NCI-H748 treated with DMSO at 0.1 percent for 48 hours (cell line): ENCODE results near the gene SEC16A.

Experiments
- DNase-seq: peaks from one replicate; lab custom pipeline; 2025; lab: John Stamatoyannopoulos, UW

SEC16A gene

DNA sequence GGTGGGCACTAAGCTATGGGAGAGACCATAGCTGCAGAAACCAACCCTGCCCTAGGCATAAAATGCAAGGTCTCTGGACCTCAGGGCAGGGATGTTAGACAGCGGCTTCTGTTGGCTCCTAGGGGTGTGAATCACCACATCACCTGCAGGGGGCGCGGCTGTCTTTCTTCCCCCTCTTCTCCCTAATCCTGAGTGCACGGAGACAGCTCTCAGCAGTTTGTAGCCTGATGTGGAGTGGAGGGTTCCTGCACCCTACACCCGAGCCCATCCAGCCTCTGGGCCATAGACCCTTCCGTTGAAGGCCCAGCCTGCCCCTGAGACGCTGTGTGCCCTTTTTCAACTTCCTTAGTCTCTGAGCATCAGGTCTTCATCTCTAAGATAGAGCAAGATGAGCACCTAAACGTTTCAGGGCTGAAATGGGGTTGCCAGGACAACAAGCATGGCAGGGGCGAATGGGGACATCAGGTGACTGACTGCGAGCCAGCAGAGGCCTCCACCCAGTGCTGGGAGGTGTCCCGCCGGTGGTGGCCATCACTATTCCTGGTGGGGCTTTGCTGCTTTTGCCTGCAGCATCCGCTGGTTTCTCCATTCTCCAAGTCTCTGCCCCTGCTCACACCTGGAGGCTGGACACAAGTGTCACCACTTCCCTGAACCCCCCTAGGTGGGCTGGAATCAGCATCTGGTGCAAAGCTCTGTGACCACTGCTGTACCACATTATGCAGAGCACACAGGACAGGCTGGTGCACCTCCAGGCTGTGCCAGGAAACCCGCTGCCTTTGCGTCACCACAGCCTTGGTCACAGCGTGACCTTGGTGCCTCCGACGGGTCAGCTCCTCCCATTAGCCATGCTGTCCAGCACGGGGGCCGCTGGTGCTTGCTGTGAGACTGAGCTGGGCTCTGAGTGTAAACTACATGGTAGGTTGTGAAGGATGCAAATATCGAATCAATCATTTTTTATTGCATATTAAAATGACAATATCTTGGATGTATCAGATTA, 2.5 kb upstream of the SEC16A start:
- DNase-seq = peak; percentile 79

DNA sequence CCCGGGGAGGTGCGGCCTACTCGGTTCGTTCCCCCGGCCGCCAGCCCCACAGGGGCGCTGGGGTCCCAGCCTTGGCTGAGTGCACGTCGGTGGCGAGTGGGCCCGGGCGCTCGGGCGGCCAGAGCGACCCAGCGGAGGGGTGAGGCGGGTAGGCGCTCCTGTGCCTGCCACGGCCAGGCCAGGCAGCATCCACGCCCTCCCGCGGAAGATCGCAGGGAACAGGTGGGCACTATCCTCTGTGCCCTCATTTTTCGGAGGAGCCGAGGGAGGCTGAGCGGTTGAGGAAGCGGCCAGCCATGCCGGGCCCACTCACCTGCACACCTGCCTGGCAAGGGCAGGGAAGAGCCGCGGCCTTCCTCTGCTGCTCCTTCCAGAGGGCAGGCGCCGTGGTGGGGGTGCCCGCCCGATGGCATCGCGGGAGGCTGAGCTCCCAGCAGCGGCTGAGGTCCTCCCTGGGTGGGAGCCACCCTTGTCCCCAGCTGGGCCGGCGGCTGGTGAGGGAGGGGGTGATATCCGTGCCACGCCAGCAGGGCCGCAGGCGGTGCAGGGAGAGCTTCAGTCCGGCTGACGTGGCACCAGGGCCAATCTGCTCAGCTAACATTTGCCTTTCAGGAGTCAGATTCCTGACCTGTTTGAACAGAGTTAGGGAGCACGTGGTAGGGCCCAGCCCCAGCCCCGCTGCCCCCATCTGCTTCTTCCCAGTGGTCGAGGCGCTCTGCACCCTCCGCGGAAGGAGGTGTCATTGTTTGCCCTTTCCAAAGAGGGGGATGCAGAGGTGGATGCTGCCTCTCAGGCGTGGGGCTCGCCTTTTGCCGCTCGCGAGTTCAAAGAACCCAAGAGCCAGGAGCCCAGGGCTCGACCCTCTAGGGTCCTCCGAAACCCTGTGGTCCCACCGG, 1.6 kb upstream of the SEC16A start:
- no peak for DNase-seq

DNA sequence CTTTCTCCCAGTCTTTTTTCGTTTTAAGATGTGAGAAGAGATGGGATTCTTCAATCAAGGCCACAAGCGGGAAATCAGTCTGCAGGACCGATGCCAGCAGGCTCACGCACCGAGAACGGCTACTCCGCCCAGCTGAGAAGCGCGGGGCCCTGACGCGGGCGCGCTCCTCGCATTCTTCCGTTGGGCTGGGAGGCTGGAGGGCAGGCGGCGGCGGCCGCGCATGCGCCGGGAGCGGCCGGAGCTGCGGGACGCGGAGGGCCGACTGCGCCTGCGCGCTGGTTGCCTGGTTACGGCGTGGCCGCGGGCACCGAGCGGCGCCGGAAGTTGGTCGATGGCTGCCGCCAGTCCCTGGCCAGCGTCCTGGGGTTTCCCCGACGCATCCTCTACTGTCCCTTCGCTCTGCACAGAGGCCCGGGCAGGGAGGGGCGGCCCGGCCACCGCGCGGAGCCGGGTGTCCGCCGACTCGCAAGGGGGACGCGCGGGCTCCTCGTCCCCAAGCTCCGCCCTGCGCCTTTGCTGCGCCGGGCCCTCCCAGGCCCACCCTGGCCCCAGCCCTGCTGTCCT, 831 bp upstream of the SEC16A start:
- DNase-seq = peak; percentile 84

DNA sequence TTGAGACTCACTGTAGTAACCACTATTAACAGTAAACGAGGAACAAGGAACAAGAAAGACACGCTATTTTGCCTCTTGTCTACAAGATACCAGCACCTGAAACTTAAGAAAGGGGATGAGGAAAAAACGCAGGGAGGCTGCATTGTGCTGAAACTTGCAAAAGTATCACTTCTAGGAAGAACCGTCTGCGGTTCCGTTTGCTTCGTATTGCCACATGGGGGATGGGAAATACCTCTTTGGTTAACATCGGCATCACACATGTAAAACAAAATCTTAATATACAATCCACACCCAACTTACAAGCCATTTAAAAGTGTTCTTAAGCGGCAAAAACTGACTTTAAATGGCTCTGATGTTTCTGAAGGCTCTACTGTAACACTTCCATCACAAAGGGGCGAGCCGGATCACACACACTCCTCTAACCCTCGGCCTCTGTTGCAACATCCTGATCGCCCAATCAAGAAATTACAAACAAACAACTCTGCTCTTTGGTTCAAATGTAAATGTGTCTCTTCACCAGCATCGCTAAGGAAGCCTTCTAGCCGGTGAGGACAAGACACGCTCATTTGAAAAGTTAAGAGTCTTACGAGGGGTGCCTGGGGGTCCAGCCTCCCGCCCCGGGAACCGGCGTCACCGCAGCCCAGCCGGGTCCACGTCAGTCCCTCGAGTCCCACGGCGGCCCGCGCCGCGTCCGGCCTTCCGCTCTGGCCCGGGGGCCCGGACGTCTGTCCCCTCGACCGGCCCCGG, 621 bp downstream of the SEC16A start:
- DNase-seq = peak; percentile 10

DNA sequence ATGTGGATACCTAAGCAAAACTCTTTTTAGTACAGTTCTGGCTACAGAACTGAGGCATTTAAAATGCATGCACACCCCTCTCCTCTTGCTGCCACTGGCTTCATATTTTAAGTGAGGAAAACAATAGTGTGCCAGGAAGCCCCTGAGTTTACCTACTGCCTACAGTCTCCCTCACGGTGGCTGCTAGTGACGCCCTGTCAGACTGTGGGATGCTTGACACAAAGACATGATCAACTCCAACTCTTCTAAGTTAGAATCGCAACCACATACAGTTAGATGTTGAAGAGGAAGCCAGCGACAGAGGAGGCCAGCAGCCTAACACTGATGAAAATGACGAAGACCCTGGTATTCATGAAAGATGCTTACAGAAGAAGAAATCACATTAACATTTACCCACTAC, 1.3 kb downstream of the SEC16A start:
- no peak for DNase-seq

DNA sequence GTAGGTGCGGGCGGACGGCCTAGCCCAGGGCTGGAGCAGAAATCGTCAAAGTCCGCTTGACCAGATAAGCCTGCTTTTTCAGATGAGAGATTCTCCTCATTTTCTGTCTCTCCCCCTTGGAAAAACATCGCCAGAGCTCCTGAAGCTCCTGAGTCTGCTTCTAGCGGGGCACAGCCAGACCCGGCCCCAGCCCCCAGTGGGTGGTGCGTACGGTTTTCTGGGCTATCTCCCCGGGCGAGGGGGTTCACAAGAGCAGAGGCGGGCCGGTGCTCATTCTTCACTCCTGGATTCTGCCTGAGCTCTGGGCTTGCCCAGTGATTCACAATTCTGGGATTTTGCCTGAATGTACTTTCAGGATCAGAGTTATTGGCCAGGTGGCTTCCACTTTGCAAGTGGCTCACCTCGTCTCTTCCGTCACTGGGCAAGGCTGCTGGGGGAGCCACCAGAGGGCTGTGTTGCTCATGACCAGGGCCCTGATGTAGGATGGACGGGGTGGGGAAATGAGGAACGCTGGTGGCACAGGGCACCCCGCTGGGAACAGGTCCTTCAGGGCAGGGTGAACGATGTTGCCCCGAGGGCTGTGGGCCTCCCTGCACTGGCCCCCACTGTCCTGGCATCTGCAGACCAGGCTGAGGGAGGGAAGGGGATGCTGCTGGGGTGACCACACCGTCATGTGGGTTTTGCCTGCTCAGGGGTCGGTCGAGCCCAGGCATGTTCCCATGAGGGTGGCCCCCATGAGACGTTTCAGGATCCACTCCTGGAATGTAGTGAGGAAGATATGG, 6.3 kb downstream of the SEC16A start:
- no peak for DNase-seq

DNA sequence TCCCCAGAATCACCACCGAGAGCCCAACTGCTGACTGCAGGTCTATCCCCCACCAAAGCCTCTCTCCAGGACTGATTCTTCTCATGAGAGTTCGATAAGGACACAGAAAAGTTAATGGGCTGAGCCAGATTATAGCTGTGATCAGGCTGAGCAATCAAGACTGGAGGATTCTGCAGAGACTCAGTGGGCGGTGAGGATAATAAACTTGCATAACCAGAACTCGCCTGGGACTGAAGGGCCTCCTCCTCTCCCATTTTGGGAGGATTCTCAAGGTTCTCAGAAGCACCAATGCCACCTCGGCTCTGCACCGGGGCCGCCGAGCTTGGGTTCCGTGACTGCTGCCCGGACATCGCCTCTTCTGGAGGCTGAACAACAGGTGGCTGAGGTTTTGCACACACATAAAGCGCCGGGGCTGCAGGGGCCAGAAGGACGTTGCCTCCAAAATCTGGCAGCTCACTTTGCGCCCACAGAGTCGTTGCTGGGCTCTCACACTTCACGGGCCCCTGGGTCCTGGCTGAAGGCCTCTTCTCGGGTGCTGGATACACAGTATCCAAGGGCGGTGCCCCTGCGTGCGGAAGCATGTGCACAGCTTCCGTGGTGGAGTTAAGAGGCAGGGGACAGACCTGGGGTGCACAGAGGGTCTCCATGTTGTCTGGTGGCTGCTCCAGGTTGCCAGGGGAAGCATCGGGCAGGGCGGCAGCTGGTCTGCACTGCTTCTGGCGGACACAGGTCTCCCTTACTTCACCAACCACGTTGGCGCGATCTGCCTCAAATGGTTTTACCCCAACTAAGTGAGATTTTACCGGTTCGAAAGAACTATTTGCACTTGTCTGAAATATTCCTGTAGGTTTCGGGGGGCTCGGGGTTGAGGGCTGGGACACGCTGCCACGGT, 7.6 kb downstream of the SEC16A start:
- no peak for DNase-seq

DNA sequence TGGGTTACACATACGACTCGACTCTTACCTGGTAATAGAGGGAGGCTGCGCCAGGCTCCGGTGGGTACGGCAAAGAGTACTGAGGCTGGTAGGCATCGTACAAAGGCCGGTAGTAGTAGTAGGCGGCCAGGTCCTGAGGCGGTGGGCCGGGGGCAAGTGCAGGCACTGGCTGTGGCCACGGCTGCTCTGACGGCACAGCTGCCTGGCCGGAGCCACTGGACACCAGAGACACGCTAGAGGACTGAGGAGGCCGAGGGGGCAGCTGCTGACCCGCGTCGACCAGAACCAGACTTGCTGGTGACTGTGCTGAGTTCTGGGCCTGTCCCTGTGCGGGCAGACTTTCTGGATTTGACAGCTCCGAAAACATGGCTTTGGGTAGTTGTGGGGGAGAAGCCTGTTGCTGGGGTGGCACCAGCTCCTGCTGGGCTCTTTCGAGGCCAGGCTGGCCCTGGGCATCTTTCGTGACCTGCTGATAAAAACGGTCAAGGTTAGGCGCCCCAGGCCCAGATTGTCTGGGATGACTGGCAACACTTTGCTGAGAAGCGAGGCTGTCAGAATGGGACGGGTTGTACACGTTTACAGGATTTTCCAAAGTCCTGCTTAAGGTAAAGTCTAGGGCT, 8.7 kb downstream of the SEC16A start:
- no peak for DNase-seq

DNA sequence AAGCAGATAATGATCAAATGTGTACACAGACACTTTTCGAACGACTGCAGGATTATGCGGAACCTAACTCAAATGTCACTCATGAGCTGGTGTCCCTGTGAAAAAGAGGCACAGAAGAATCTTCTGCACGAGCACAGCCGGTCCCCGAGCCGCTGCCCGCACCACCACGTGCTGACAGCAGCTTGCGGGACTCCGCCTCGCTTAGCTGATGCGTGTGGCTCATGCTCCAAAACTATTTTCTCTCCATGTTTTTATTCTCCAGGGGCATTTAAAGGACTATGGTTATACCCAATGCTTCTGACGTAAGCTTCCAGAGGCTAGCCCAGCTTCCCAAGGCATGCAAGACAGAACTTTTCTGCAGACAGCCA, 9.5 kb downstream of the SEC16A start:
- no peak for DNase-seq

DNA sequence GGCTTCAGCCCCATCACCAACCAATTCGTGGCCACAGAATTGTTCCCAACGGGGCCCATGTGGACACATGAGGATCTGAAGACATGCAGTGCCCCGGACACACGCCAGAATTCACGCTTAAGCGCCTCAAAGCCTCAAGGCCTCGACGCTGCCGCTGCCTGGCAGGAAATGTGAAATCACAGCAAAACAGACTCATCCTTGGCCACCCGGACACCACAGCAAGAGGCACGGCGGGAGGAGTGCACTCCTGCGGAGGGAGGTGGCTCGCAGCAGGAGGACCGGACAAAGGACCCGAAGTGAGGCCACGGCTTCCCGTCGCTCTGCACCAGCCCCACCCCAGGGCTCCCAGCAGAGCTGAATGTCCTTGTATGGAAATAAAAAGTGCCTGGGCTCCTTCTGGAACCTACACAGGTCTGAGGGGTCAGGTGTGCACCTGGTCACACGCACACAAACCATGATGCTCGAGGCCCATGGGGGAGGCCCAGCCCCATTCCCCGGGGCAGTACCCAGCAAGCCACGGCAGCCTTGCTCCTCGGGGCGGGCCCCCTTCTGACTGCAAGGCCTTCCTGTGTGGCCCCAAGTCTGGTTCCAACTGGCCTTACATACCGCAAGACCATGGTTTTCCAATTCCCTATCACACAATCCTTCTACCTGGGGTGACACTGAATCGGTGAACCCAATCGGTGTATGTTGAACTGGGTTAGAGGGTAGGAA, 10.0 kb downstream of the SEC16A start:
- no peak for DNase-seq

DNA sequence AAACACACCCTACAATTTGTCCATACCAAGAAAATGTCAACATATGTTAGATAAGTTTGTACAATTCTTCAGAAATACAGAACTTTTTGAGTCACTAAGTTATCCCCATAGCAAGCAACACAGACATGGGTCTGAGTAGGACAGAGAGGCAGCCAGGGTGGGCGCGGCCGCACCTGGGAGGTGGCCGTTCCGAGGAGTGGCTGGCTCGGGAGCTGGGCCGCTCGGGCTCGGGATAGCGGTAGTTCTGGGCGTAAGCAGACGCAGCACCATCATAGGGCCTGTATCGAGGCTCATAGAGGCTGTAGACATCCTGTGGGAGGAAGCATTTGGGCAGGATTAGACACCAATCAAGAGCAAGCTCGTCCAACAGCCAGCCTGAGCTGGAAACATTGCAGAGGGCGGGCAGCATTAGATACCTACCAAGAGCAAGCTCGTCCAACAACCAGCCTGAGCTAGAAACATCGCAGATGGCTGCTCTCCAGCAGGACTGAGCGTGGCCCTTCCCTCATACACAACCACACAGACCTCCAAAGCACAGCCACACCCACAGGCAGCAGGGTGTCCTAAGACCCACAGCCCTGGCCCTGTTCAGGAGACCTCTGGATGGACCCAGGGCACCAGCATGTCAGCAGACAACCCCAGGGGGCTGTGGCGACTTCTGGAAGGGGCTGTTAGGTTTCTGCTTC, 10.9 kb downstream of the SEC16A start:
- no peak for DNase-seq

DNA sequence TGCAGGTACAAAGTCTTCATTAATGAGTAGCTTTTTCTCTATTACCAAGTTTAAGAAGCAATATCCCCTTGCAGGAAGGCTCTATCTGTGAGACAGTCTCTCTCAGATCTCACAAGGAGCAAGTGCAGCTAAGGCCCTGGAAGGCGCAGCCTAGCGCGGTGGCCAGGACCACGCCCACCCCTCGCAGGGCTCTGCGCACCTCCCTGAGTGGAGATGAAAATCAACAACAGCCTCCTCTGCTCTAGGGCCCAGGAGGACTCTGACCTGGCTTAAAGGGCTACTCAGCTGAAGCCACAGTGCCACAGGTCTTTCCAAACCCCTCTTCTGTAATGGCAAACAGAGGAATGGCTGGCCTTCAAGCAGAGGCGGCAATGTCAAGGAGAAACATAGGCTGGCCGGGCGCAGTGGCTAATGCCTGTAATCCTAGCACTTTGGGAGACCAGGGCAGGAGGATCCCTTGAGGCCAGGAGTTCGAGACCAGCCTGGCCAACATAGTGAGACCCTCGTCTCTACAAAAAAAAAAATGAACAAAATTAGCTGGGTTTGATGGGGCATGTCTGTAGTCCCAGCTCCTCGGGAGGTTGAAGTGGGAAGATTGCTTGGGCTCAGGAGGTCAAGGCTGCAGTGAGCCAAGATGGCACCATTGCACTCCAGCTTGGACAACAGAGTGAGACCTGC, 11.9 kb downstream of the SEC16A start:
- no peak for DNase-seq

DNA sequence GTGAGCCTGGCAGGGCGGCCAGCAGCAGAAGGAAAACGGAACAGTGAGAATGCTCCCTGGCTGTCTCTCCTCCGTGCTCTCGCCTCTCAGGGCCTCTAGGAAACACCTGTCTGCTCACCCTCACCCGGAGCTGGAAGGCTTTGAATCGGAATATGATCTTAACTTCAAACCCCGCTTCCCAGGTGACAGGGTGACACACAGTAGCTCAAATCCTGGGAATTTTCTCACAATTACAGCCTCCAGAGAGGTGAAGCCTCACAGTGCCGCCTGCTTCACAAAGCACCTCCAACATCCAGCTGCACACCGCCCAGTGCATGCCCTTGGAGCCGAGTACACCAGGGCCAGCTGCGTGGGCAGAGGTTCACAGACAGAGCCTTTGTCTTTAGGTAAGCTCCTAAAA, 12.5 kb downstream of the SEC16A start:
- DNase-seq = no peak

DNA sequence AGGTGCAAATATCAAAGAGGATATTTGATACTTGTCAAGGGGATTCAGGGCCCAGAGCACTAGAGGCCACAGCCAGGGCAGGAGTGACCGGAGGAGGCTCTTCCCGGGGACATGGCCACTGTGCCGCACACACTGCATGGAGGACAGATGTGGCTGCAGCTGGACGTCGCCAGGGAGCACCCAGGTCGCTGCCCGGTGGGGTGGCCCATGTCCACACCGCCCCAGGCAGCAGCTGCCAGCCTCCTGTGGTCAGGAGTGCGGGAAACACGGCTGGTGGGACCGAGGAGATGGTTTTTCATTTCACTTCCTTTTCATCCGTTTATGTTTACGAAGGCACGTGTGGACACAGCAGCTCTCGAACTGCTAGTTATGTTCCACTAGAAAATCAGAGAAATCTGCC, 15.1 kb downstream of the SEC16A start:
- DNase-seq = no peak

DNA sequence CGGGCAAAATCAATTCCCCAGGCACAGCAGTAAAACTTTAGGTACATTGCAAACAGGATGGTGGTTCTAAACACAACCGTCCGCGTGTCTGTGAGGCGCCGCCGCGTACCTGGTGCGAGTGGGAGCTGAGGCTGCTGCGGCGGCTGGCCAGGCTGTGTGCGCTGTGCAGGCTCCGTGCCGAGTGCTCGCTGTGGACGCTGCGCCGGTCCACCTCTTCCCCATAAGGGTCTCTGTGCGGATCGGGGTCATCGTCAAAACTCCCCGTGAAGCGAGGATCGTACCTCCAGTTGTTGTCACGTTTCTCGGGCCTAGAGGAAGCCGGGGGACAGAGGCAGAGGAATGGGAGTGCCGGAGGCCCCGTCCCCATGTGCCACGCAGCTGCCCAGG, 16.7 kb downstream of the SEC16A start:
- no peak for DNase-seq

DNA sequence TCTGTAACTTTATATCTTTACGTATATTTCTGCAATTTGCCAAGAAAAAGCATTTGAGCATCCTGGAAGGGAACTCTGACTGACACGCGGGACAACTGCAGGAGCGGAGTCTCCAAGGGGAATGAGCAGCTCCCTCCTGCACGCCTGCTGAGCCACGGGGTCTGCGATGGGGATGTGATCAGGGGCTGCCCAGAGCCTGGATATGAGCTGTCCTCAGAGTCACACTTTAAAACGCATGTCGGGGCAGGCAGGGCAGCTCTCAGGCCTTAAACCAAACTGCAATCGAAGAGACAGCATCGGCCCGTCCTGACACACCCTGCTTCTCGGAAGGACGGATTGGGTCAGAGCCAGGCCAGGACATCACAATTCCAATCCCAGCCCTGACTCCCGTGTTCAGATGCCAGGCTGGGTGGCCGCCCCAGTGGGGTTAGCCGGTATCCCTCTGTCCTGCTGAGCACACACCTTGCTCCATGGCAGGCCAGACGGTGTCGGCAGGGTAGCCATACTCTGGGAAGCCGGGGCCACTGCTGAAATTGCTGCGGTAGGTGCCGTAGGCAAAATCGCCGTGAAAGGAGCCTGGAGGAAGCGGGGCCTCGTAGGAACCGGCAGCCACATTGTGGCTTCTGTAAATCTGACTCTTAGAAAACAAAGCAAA, 17.2 kb downstream of the SEC16A start:
- no peak for DNase-seq

DNA sequence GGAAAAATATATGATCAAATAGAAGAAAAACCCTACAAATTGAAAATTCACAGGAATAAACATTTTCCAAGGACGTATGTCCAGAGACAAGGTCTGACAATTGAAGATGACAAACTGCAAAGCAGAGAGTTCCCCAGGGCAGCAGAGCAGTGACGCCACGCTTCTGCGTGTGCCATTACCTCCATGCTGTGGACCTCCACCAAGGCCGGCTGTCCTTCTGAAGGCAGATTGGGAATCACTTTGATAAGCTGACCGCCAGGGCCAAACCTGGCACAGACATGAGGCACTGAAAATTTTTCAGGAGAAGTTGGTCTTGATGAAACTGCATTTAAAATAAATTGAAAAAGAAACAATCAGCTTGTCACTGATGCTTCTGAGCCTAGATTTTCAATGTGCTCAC, 18.6 kb downstream of the SEC16A start:
- no peak for DNase-seq
